GM21515 (cell line): ENCODE results near the gene ADAMTSL4.
"Not testable (repeated sequence)": the region's sequence is repeated elsewhere in the genome, so short reads cannot be mapped to it uniquely, and the experiment has no call there.

ENCODE experiments used
- ATAC-seq: cut with Tn5 transposase; IDR thresholded peaks from one replicate; pipeline ENCODE4 v1.9.1; 2021; ENCODE audit not compliant: unreplicated experiment

Gene ADAMTSL4

GRCh38 chr1:150581437-150581836, 32.2 kb downstream of the ADAMTSL4 start:
- not testable (repeated sequence) for ATAC-seq

GRCh38 chr1:150581962-150582361, 32.8 kb downstream of the ADAMTSL4 start:
- ATAC-seq, result not testable (repeated sequence)

- no peak for ATAC-seq
These were observed 33.2 kb downstream of the ADAMTSL4 start for GRCh38 chr1:150582371-150582770.

DNA sequence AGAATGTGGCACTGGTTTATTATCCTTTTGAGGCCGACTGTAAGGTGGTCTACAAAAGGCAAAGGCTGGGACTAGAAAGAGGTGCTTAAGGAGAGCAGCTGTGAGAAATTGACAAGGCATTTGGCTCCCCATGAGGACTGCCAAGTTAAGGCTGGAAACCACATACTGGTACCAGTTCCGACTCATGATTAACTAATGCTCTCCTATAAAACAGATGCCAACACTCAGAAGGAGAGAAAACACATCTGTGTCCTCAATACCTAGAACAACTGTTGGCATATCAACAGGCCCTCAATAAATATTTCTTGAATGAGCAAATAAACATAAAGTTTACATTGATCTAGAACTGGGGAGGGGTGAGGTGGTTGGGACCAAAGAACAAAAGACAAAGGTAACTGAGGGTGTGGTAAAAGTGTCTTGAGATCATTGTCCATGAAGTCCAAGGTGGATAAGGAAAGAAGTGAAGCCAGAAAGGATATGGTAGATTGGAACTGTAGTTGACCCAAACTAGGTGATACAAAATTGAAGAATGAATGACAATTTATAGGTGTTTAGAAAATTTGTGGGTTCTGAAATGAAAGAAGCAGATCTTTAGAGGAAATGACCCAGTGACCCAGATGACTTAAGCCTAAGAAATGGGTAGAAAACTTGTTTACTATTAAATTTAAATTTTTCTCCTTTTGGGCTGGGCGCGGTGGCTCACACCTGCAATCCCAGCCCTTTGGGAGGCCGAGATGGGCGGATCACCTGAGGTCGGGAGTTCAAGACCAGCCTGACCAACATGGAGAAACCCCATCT, 47.1 kb downstream of the ADAMTSL4 start:
- no peak for ATAC-seq

DNA sequence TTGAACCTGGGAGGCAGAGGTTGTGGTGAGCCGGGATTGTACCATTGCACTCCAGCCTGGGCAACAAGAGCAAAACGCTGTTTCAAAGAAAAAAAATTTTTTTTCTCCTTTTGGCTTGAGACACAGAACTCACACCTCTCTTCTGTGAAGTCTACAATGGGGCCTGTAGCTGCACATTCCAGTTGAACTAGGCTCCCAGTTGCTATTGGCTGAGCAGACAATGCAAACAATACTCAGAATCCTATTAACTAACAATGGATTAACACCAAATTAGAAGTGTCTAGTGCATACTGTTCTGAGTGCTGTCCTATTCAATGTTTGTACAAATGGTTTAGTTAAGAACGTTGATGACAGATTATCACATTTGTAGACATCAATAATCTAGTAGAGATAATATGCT, 47.8 kb downstream of the ADAMTSL4 start:
- no peak for ATAC-seq

DNA sequence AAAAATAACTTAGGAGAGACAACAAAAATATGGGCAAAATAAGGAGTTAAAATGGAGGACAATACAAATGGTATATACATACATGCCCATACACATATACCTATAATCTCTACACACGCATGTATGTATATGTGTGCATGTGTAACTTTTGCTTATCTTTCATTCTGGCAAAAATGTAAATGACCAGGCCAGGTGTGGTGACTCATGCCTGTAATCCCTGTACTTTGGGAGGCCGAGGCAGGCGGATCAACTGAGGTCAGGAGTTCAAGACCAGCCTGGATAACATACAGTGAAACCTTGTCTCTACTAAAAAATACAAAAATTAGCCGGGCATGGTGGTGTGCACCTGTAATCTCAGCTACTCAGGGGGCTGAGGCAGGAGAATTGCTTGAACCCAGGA, 49.1 kb downstream of the ADAMTSL4 start:
- ATAC-seq, result not testable (repeated sequence)

GRCh38 chr1:150601540-150601939, 52.3 kb downstream of the ADAMTSL4 start:
- no peak for ATAC-seq

DNA sequence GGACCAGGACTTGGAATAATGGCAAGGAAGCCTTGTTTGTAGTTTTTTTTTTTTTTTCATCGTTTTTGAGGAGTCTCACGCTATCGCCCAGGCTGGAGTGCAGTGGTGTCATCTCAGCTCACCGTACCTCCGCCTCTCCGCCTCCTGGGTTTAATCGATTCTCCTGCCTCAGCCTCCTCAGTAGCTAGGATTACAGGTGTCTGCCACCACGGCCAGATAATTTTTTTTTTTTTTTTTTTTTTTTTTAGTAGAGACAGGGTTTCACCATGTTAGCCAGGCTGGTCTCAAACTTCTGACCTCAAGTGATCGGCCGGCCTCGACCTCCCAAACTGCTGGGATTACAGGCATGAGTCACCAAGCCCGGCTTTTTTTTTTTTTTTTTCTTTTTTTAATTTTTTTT, 53.2 kb downstream of the ADAMTSL4 start:
- not testable (repeated sequence) for ATAC-seq

- ATAC-seq, result no peak
These were observed 54.5 kb downstream of the ADAMTSL4 start for GRCh38 chr1:150603711-150604110.

DNA sequence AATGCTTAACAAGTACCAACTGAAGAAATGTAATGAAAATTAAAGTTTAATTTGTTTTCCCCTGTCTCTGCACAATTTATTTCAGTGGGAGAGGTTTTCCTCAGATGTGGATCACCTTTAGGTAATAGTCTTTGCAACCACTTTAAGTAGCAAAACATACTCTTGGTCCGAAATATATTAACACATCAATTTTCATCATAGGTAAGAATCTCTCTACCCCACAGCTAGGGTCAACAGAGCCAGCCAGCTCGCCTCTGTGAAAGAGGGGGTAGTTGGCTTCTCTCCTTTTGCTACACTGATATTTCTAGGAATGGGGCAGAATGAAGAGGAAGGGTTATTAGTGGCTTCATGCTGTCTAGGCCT, 55.0 kb downstream of the ADAMTSL4 start:
- ATAC-seq, result no peak

DNA sequence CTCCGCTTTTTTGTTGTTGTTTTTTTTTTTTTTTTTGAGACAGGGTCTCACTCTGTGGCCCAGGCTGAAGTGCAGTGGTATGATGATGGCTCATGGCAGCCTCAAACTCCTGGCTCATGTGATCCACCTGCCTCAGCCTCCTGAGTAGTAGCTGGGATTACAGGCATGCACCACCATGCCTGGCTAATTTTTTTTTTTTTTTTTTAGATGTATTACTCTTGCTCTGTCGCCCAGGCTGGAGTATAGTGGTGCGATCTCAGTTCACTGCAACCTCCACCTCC, 56.2 kb downstream of the ADAMTSL4 start:
- not testable (repeated sequence) for ATAC-seq

DNA sequence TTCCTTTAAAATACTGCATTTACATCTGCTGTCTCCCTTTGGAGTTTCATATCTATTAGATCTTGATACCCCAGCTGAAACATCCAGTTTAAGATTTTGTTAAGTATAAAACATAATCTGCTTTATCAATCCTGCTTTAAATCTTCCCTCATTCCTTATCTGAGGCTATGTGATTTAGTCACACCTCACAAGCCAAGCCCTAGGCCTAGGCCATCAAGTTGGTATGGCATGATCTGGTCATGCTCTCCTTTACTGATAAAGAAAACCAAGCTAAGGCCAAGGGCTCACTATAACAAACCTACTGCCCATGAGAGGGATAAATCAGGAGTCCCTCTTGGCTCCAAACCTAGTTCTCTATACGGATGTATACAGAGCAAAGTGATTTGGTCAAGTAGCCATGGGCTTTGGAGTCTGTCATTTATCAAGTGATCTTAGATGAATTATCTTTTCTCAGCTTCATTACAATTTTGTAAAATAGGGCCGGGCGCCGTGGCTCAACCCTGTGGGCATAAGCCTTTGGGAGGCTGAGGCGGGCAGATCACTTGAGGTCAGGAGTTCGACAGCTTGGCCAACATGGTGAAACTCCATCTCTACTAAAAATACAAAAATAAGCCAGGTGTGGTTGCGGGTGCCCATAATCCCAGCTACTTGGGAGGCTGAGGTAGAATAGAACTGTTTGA, 57.4 kb downstream of the ADAMTSL4 start:
- no peak for ATAC-seq

- ATAC-seq, result no peak
These were observed 60.5 kb downstream of the ADAMTSL4 start for GRCh38 chr1:150609732-150610131.
